ENCODE measurements around the gene ANKRD13B. TPM values are rescaled to one million over a fixed set of nuclear protein-coding genes. Genes with fewer than 3 reads are reported as not detected.

The ANKRD13B gene
- total RNA-seq, 1 donor from 2014 or later: 2.8 TPM

DNA sequence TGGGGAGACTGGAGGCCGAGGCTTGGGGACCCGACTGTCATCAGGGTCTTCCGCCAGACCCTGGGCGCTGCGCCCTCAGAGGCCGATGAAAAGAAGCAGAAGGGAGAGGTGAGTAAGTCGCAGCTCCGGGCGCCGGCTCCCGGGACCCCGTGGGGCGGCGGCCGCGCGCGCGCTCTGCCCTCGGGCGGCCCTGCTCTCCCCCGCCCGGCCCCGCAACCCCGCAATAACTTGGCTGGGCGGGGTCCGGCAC, 25.7 kb upstream of the ANKRD13B start:
- H3K4me1 ChIP-seq: peaks cover 15% of the 10 kb centered on the region
- H3K9me3 ChIP-seq (ENCODE audit: low read depth): no peaks in the 10 kb centered on the region
- Mint-ChIP-seq H3K4me3 (peak overlapping the region; percentile 95), H3K36me3 (peaks cover 4% of the 10 kb centered on the region), H3K4me1 (peaks cover 24% of the 10 kb centered on the region), H3K9me3 (no peaks in the 10 kb centered on the region), H3K27me3 (ENCODE audit: insufficient read depth, low read depth) (peaks cover 30% of the 10 kb centered on the region), H3K27ac (no peak overlapping the region)
- peaks cover 42% of the 10 kb centered on the region for H3K27me3 ChIP-seq
- H3K9ac ChIP-seq: no peak overlapping the region
- H3K79me2 ChIP-seq (ENCODE audit: low read depth): peaks cover 7% of the 10 kb centered on the region
- H4K20me1 ChIP-seq (ENCODE audit: low read depth): peaks cover 29% of the 10 kb centered on the region
- H3K27ac ChIP-seq: no peak overlapping the region
- H3K4me3 ChIP-seq: peak overlapping the region; percentile 71
- peak; percentile 71 for DNase-seq (ENCODE audit: low spot score)
- peaks cover 41% of the 10 kb centered on the region for H3F3A ChIP-seq (ENCODE audit: low read depth)
- H3K36me3 ChIP-seq: no peaks in the 10 kb centered on the region
- H3K4me2 ChIP-seq: peak overlapping the region; percentile 96
- TF ChIP-seq EZH2 (IDR thresholded peaks at IDR 0.05) (no peak), EZH2phosphoT487 (IDR thresholded peaks at IDR 0.05) (no peak), CTCF (IDR thresholded peaks at IDR 0.05) (no peak)
- H2AFZ ChIP-seq (replicated peaks): peak overlapping the region; percentile 43

DNA sequence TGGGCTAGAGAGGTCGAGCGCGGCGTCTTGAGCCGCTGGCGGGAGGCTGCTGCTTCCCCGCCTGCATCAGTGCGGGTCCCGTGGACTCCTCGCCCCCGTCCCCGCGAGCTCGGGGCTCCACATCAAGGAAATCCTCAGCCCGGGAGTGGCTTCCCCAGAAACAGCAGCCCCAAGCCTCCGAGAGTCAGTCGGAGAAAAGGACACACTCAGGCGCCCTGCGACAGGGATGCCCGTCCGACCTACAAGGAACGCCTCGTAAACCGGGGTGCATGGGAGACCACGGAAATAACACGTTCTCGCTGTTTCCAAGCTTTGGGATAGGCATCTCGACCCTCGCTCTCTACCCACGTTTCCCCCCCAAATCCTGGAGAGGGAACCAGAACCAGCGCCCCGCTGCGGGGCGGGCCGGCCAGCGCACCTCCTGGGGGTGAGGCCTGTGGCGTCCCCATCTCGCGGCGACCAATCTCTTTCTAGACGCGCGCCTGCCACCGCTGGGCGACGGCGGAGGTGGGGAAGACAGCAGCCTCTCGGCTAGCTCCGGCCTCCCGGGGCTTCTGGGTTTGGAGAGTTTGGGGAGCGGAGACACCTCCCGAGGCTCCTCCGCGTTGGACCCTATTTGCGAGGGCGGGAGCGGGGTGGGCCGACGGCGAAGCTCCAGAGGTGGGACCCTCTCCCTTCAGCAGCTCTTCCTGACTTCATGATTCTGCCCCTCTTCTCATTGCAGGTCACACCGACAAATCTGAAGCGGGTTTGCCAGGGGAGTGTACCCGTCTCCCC, 25.2 kb upstream of the ANKRD13B start:
- peak overlapping the region; percentile 71 for H3K4me3 ChIP-seq
- TF ChIP-seq EZH2 (IDR thresholded peaks at IDR 0.05): no peak
- TF ChIP-seq EZH2phosphoT487 (IDR thresholded peaks at IDR 0.05): no peak
- peak; percentile 22 for TF ChIP-seq CTCF (IDR thresholded peaks at IDR 0.05)
- peak; percentile 84 for DNase-seq (ENCODE audit: low spot score)
- H3K27me3 ChIP-seq: peaks cover 42% of the 10 kb centered on the region
- peaks cover 7% of the 10 kb centered on the region for H3K79me2 ChIP-seq (ENCODE audit: low read depth)
- Mint-ChIP-seq H3K9me3 (no peaks in the 10 kb centered on the region), H3K4me1 (peaks cover 24% of the 10 kb centered on the region), H3K36me3 (peaks cover 4% of the 10 kb centered on the region), H3K4me3 (peak overlapping the region; percentile 95), H3K27ac (no peak overlapping the region), H3K27me3 (ENCODE audit: insufficient read depth, low read depth) (peaks cover 29% of the 10 kb centered on the region)
- no peaks in the 10 kb centered on the region for H3K36me3 ChIP-seq
- peak overlapping the region; percentile 96 for H3K4me2 ChIP-seq
- H3K4me1 ChIP-seq: peaks cover 20% of the 10 kb centered on the region
- no peak overlapping the region for H3K27ac ChIP-seq
- peaks cover 41% of the 10 kb centered on the region for H3F3A ChIP-seq (ENCODE audit: low read depth)
- H4K20me1 ChIP-seq (ENCODE audit: low read depth): peaks cover 34% of the 10 kb centered on the region
- H3K9me3 ChIP-seq (ENCODE audit: low read depth): no peaks in the 10 kb centered on the region
- H3K9ac ChIP-seq: no peak overlapping the region
- H2AFZ ChIP-seq (replicated peaks): peak overlapping the region; percentile 43

DNA sequence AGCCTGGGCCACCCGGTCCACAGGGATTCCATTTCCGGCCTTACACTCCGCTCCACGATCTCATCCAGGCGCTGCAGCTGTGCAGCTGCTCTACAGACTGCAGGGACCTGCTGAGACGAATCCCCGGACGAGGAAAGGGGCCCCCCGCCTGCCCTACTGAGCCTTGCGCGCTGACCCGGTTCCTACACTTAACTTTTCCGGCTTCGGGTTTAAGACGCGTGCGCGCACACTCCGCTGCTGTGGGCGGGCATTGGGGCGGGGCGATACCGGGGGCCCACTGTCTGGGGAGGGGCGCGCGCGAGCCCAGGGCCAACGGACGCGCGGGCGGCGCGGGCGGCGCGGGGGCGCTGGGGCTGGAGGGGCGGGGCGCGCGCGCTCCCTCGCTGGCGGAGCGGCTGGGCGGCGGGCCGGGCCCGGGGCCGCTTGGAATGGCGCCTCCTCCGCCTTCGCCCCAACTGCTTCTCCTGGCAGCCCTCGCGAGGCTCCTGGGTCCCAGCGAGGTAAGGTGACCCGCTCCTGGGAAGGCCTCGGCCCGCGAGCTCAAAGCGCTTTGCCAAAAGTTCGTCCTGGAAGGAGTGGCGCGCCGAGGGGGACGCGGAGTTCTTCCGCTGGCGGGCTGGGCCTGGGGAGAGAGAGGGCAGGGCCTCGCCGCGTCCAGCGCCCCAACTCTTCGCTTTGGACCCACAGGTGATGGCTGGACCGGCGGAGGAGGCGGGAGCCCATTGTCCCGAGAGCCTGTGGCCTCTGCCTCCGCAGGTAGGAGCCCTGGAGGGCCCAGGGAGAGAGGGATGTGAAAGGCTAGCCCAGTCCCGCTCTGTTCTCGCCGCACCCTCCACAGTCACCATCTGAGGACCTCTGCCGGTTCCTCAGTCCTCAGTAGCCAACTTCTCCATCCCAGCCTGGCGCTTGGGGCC, 24.3 kb upstream of the ANKRD13B start, which contains the start of gene TP53I13:
Gene TP53I13 (plus strand): TSS at position 371 of the 914 bp plus-strand sequence. CDS start 58 bp downstream, at position 429.
- H3K4me3 ChIP-seq: peak within 1 kb of the TSS; percentile 71
- Mint-ChIP-seq H3K4me1 (peaks cover 30% of the 10 kb centered on the region), H3K4me3 (peak within 1 kb of the TSS; percentile 95), H3K9me3 (no peaks in the 10 kb centered on the region), H3K36me3 (peaks cover 4% of the 10 kb centered on the region), H3K27ac (no peak within 1 kb of the TSS), H3K27me3 (ENCODE audit: insufficient read depth, low read depth) (peaks cover 29% of the 10 kb centered on the region)
- H2AFZ ChIP-seq (replicated peaks): peak within 1 kb of the TSS; percentile 97
- peaks cover 7% of the 10 kb centered on the region for H3K79me2 ChIP-seq (ENCODE audit: low read depth)
- H3K9ac ChIP-seq: peak within 1 kb of the TSS; percentile 58
- H3K9me3 ChIP-seq (ENCODE audit: low read depth): no peaks in the 10 kb centered on the region
- H4K20me1 ChIP-seq (ENCODE audit: low read depth): peaks cover 43% of the 10 kb centered on the region
- H3K27ac ChIP-seq: no peak within 1 kb of the TSS
- H3K4me1 ChIP-seq: peaks cover 24% of the 10 kb centered on the region
- H3K4me2 ChIP-seq: peak within 1 kb of the TSS; percentile 96
- DNase-seq (ENCODE audit: low spot score): peak; percentile 93
- TF ChIP-seq CTCF (IDR thresholded peaks at IDR 0.05): no peak
- TF ChIP-seq EZH2 (IDR thresholded peaks at IDR 0.05): no peak
- no peak for TF ChIP-seq EZH2phosphoT487 (IDR thresholded peaks at IDR 0.05)
- no peaks in the 10 kb centered on the region for H3K36me3 ChIP-seq
- peaks cover 41% of the 10 kb centered on the region for H3F3A ChIP-seq (ENCODE audit: low read depth)
- H3K27me3 ChIP-seq: peaks cover 42% of the 10 kb centered on the region
